ENCODE results near the gene GDI2. TPM values are rescaled to one million over a fixed set of nuclear protein-coding genes. Genes with fewer than 3 reads are reported as not detected.
A peak's percentile ranks its signal among the peaks of the same experiment; 100 is the strongest.

The GDI2 gene
- total RNA-seq, 4 donors from 2014 or later: 186 to 294 (median 225) TPM

DNA sequence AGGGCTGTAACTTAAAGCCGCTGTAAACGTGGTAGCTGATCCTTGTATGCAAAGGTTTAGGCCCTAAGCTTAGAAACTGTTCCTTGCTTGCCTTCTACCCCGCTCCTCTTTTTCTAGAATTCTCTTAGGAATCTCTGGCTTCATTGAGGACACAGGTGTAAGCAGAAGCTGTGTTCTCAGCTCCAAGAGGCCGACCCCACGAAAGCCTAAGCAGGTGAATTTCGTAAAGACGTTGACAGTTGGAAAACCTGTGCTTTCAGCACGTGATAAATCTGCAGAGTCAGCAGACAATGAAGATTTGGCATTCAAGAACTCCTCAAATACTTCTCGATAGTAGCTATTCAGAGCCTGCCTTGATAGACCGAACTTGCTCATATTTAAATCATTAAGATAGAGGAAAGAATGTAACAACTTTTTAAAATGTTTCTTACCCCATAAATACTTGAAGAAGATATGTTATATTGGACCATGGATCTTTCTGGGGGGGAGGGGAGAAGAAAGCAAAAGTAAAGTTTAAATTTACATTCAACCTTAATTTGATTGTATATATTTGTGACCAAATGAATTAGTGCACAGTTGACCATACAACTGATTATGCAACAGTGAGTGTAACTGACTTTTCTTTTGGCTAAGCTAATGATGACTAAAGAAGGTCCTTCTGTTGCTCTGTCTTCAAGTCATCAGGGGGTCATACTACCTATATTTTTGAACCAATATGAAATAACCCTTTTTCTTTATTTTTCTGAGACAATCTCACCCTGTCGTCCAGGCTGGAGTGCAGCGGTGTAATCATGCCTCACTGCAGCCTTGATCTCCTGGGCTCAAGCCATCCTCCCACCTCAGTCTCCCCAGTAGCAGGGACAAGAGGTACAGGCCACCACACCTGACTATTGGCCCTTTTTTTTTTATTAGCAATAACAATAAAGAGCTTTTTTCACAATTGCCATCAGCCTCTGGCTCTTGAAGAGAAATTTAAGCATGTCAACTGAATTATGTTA, 1.2 kb upstream of the GDI2 start:
- WGBS, 2 donors (ENCODE audit: low coverage in 1 of 2): 28 to 30% methylated on average over 9 to 11 of the region's 12 CpGs
- no peaks in the 10 kb centered on the region for H3K36me3 ChIP-seq
- peaks cover 6 to 42% (median 19%) of the 10 kb centered on the region in 3 donors for H3K4me1 ChIP-seq
- H3K4me3 ChIP-seq: peak overlapping the region; percentile 91 to 99
- no peak for ATAC-seq
- H3K27me3 ChIP-seq: no peaks in the 10 kb centered on the region
- peak overlapping the region; percentile 89 to 100 (median 95) for H3K27ac ChIP-seq
- TF ChIP-seq POLR2A (IDR thresholded peaks at IDR 0.05) (no peak), EP300 (IDR thresholded peaks at IDR 0.05) (no peak), POLR2AphosphoS5 (IDR thresholded peaks at IDR 0.05) (no peak), CTCF (IDR thresholded peaks at IDR 0.05) (no peak)
- no peaks in the 10 kb centered on the region for H3K9me3 ChIP-seq

DNA sequence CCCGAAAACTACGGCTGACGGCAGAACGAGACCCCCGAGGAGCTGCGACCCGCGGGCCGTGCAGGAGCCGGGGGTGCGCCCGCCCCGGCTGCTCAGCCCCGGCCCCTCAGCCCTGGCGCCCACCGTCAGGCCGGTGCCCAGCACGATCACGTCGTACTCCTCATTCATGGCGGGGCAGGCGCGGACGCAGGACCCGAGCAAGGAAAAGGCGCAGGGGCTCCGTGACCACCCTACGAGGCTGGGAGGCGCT, 218 bp downstream of the GDI2 start:
- Histone ChIP-seq H3K27ac (peak overlapping the region; percentile 92 to 100 (median 95)), H3K27me3 (no peaks in the 10 kb centered on the region), H3K36me3 (peaks cover 0 to 3% of the 10 kb centered on the region in 2 donors), H3K9me3 (no peaks in the 10 kb centered on the region), H3K4me3 (peak overlapping the region; percentile 91 to 99), H3K4me1 (peaks cover 8 to 54% (median 22%) of the 10 kb centered on the region in 3 donors)
- 0% methylated on average over 1 of the region's 29 CpGs; no CpG with 5 or more reads in 1 of the 2 donors for WGBS, 2 donors (ENCODE audit: low coverage in 1 of 2)
- no peak for TF ChIP-seq CTCF (IDR thresholded peaks at IDR 0.05)
- TF ChIP-seq EP300 (IDR thresholded peaks at IDR 0.05): no peak
- no peak for TF ChIP-seq POLR2AphosphoS5 (IDR thresholded peaks at IDR 0.05)
- no peak for TF ChIP-seq POLR2A (IDR thresholded peaks at IDR 0.05)
- peak; percentile 44 for ATAC-seq

GRCh38 chr10:5812283-5813090, 747 bp downstream of the GDI2 start:
- H3K36me3 ChIP-seq: peaks cover 0 to 5% of the 10 kb centered on the region in 2 donors
- TF ChIP-seq POLR2A (IDR thresholded peaks at IDR 0.05) (no peak), EP300 (IDR thresholded peaks at IDR 0.05) (no peak), POLR2AphosphoS5 (IDR thresholded peaks at IDR 0.05) (no peak), CTCF (IDR thresholded peaks at IDR 0.05) (peak in 1 of 4 experiments; percentile 21)
- H3K4me3 ChIP-seq: peak overlapping the region; percentile 91 to 99
- peak; percentile 38 for ATAC-seq
- peaks cover 9 to 59% (median 22%) of the 10 kb centered on the region in 3 donors for H3K4me1 ChIP-seq
- H3K9me3 ChIP-seq: no peaks in the 10 kb centered on the region
- no peaks in the 10 kb centered on the region for H3K27me3 ChIP-seq
- WGBS, 2 donors (ENCODE audit: low coverage in 1 of 2): 0 to 1% methylated on average over 5 to 15 of the region's 49 CpGs
- H3K27ac ChIP-seq: peak overlapping the region; percentile 92 to 100 (median 95)

DNA sequence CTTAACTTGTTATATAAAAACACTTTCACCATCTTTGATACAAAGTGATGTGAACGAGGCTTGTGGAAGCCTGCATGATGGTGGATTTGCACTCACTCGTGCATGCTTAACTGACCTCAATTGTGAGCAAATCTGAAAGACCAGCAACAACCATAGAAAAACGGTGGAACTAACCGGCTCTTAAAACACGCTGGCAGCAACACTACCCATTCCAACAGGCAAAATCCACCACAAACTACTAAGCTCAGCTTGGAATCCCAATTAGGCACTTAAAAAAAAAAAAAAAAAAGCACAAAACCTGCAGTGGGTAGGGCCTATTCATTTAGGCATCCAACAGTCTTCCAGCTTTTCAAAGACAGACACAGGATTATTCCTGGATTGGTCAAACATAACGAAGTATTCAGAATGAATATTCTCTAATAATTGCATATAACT, 1.8 kb downstream of the GDI2 start:
- no peak for ATAC-seq
- H3K27ac ChIP-seq: no peak overlapping the region
- 3 to 4% methylated on average over 6 of the region's 6 CpGs for WGBS, 2 donors (ENCODE audit: low coverage in 1 of 2)
- no peaks in the 10 kb centered on the region for H3K9me3 ChIP-seq
- H3K4me1 ChIP-seq: peaks cover 11 to 70% (median 22%) of the 10 kb centered on the region in 3 donors
- TF ChIP-seq EP300 (IDR thresholded peaks at IDR 0.05) (no peak), CTCF (IDR thresholded peaks at IDR 0.05) (no peak), POLR2AphosphoS5 (IDR thresholded peaks at IDR 0.05) (no peak), POLR2A (IDR thresholded peaks at IDR 0.05) (no peak)
- H3K27me3 ChIP-seq: no peaks in the 10 kb centered on the region
- H3K36me3 ChIP-seq: peaks cover 0 to 5% of the 10 kb centered on the region in 2 donors
- H3K4me3 ChIP-seq: peak overlapping the region in 1 of 2 donors; percentile 99
